DOHH2 (cell line): ENCODE results near the gene RAD51B.

ENCODE experiments used
- EZH2phosphoT487 ChIP-seq: fragments of 200-600 bp; sonication (generic); IDR thresholded peaks from 2 replicates; pipeline ENCODE4 v1.6.1; 2017; ENCODE audit warnings: borderline replicate concordance, mild to moderate bottlenecking, antibody characterized with exemption, low read length, moderate library complexity, mixed read lengths
- TF ChIP-seq, protein P1 (sequence below): fragments of 200-600 bp; sonication (generic); IDR thresholded peaks from one replicate; pipeline ENCODE4 v1.5.1; 2014; ENCODE audit warnings: antibody characterized with exemption, mild to moderate bottlenecking, low read depth, low read length; ENCODE audit not compliant: poor library complexity, severe bottlenecking

DNA sequence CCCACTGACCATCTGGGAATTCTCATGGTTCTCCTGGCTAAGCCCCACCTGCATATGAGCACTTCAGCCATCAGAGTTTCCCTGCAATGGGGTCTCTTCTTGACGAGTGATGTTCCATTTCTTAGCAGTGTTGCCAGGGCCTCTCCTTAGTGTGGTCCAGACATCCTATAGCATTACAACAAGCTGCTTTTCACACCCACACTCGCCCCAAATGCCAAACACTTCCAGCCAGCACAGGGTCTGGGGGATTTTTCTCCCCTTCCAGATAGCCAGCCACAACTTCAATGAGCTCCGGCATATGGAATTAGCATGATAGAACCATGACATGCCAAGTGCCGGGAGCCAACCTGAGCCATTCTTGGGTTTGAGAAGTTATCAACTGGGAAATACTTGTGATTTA is 705.9 kb downstream of the RAD51B start:
- TF ChIP-seq, protein P1, sequence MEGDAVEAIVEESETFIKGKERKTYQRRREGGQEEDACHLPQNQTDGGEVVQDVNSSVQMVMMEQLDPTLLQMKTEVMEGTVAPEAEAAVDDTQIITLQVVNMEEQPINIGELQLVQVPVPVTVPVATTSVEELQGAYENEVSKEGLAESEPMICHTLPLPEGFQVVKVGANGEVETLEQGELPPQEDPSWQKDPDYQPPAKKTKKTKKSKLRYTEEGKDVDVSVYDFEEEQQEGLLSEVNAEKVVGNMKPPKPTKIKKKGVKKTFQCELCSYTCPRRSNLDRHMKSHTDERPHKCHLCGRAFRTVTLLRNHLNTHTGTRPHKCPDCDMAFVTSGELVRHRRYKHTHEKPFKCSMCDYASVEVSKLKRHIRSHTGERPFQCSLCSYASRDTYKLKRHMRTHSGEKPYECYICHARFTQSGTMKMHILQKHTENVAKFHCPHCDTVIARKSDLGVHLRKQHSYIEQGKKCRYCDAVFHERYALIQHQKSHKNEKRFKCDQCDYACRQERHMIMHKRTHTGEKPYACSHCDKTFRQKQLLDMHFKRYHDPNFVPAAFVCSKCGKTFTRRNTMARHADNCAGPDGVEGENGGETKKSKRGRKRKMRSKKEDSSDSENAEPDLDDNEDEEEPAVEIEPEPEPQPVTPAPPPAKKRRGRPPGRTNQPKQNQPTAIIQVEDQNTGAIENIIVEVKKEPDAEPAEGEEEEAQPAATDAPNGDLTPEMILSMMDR: no peak
- TF ChIP-seq EZH2phosphoT487: no peak
